Measurements from ENCODE around the gene MYOM1.

The MYOM1 gene

DNA sequence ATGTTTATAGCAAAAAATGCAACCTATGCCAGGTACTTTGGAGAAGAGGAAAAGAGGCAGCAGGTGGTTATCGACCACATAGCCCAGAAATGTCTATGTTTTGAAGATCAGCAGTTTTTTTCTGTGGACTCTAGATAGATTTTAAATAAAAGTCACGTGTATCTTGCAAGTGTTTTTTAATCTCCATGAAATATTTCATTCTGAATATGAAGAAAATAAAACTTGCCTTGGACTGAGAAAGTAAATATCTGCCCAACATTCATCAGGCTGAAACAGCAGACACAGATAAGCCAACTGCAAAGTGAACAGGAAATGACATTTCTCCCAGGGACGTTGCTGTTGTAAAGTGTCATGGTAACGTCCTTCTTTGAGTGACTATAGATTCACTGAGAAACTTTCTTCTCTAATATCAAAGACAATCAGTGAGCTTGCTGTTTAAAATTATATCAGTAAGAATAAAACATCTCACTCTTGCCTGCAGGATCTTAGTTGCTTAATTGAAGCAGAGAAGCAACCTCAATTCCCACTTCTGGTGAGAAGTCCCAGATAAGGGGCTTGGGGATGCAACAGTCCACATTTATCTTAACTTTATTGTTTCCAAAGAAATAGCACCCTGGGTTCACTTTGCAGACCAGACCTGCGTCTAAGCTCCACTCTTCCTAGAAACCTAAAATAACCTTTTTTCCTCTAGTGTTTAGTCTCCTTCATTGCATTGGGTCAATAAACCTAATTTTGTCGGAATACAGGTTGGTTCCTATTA, 6.3 kb downstream of the MYOM1 start:
- TF ChIP-seq, protein P1, sequence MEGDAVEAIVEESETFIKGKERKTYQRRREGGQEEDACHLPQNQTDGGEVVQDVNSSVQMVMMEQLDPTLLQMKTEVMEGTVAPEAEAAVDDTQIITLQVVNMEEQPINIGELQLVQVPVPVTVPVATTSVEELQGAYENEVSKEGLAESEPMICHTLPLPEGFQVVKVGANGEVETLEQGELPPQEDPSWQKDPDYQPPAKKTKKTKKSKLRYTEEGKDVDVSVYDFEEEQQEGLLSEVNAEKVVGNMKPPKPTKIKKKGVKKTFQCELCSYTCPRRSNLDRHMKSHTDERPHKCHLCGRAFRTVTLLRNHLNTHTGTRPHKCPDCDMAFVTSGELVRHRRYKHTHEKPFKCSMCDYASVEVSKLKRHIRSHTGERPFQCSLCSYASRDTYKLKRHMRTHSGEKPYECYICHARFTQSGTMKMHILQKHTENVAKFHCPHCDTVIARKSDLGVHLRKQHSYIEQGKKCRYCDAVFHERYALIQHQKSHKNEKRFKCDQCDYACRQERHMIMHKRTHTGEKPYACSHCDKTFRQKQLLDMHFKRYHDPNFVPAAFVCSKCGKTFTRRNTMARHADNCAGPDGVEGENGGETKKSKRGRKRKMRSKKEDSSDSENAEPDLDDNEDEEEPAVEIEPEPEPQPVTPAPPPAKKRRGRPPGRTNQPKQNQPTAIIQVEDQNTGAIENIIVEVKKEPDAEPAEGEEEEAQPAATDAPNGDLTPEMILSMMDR (conservative IDR thresholded peaks at IDR 0.05): no peak
- no peak overlapping the region for H3K27ac ChIP-seq

DNA sequence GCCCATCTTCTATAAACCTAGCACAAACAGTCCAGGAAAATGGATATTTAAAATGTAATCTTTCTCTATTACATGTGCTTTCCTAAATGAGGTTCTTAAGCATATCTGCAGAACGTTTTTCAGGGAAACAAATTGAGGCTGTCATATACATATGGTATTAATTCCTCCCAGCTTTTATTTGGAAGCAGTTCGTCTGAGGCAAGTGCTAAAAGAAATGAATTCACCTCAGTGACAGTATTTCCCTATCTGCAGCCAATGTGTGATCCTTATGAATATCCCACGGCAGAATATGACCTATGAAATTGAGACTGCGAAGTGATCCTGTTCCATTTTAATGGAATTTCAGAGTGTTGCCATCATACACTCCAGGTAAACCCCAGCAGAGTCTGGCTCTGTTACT, 7.1 kb downstream of the MYOM1 start:
- no peak overlapping the region for H3K27ac ChIP-seq
- TF ChIP-seq, protein P1 (conservative IDR thresholded peaks at IDR 0.05): no peak

- H3K27ac ChIP-seq: no peak overlapping the region
- TF ChIP-seq, protein P1 (conservative IDR thresholded peaks at IDR 0.05): no peak
Observed at GRCh38 chr18:3211236-3211992, 8.4 kb downstream of the MYOM1 start.

DNA sequence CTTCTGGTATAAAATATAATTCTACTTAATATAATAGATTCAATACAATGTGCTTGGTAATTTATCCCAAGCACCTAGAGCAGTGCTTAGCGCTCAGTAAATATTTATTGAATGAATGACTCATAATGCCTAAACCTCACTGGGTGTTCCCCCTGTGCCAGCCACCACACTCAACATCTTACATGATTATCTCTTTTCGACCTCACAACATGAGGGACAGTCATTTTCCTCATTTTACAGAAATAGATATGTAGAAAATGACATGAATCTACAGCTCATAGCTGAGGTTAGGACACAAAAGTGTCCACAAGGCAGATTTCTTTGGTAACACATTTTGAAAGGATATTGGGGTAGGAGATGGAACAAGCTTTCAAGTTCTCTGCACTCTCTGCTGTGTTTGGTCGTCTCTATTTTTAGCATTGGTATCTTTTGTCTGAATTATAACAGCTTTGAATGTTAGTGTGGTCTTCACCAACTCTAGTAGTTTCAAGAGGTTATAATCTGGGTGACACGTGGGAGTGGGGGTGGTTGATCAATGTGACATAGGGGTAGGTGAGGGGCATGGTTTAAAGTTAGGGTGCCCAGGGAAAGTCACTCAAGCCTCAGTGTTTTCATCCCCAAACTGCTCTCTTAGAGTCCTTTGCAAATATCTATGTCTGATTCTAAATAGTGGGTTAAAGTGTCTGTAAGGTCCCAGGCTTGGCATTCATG, 9.8 kb downstream of the MYOM1 start:
- no peak overlapping the region for H3K27ac ChIP-seq
- TF ChIP-seq, protein P1 (conservative IDR thresholded peaks at IDR 0.05): no peak

GRCh38 chr18:3207565-3207964, 12.2 kb downstream of the MYOM1 start:
- H3K27ac ChIP-seq: no peak overlapping the region
- TF ChIP-seq, protein P1 (conservative IDR thresholded peaks at IDR 0.05): no peak

- no peak overlapping the region for H3K27ac ChIP-seq
- TF ChIP-seq, protein P1 (conservative IDR thresholded peaks at IDR 0.05): no peak
Observed at GRCh38 chr18:3205239-3205638, 14.5 kb downstream of the MYOM1 start.
